ENCODE data around the gene ACTRT1.

ACTRT1 gene

GRCh38 chrX:128052303-128052702, at the start of gene ACTRT1:
Gene ACTRT1, minus strand, starts transcription at chrX:128052403. Its CDS starts 197 bp downstream, at chrX:128052206.
- ATAC-seq: no peak
- TF ChIP-seq ARNTL (CRISPR knock-in tag; IDR thresholded peaks at IDR 0.05; ENCODE audit: borderline replicate concordance, low read depth) (no peak), BACH2 (CRISPR knock-in tag; IDR thresholded peaks at IDR 0.05; ENCODE audit: borderline replicate concordance) (no peak), OSR1 (CRISPR knock-in tag; IDR thresholded peaks at IDR 0.05) (no peak), PATZ1 (CRISPR knock-in tag; IDR thresholded peaks at IDR 0.05; ENCODE audit: borderline replicate concordance) (no peak), GLIS3 (CRISPR knock-in tag; IDR thresholded peaks at IDR 0.05) (no peak), SNAI2 (CRISPR knock-in tag; IDR thresholded peaks at IDR 0.05) (no peak), ZNF8 (CRISPR knock-in tag; IDR thresholded peaks at IDR 0.05) (no peak)

- TF ChIP-seq ARNTL (CRISPR knock-in tag; IDR thresholded peaks at IDR 0.05; ENCODE audit: borderline replicate concordance, low read depth): no peak
- no peak for TF ChIP-seq TOX (CRISPR knock-in tag; IDR thresholded peaks at IDR 0.05; ENCODE audit: borderline replicate concordance)
- no peak for TF ChIP-seq PATZ1 (CRISPR knock-in tag; IDR thresholded peaks at IDR 0.05; ENCODE audit: borderline replicate concordance)
- TF ChIP-seq RARB (CRISPR knock-in tag; IDR thresholded peaks at IDR 0.05): no peak
- no peak for ATAC-seq
Measured at GRCh38 chrX:128078545-128078944, 26.3 kb upstream of the ACTRT1 start.

- no peak for TF ChIP-seq TOX (CRISPR knock-in tag; IDR thresholded peaks at IDR 0.05; ENCODE audit: borderline replicate concordance)
- TF ChIP-seq ZNF565 (CRISPR knock-in tag; conservative IDR thresholded peaks at IDR 0.05; ENCODE audit: low read depth): no peak
- no peak for ATAC-seq
Measured at GRCh38 chrX:128057421-128057820, 5.2 kb upstream of the ACTRT1 start.

- TF ChIP-seq ESRRG (CRISPR knock-in tag; IDR thresholded peaks at IDR 0.05): no peak
- no peak for TF ChIP-seq OSR1 (CRISPR knock-in tag; IDR thresholded peaks at IDR 0.05)
- no peak for TF ChIP-seq PPARA (CRISPR knock-in tag; IDR thresholded peaks at IDR 0.05; ENCODE audit: borderline replicate concordance)
- TF ChIP-seq ZNF8 (CRISPR knock-in tag; IDR thresholded peaks at IDR 0.05): no peak
- TF ChIP-seq TSHZ2 (CRISPR knock-in tag; IDR thresholded peaks at IDR 0.05): no peak
- no peak for TF ChIP-seq ZNF565 (CRISPR knock-in tag; conservative IDR thresholded peaks at IDR 0.05; ENCODE audit: low read depth)
- TF ChIP-seq CREB5 (CRISPR knock-in tag; IDR thresholded peaks at IDR 0.05; ENCODE audit: low read depth): no peak
- TF ChIP-seq ZC3H10 (CRISPR knock-in tag; IDR thresholded peaks at IDR 0.05): no peak
- TF ChIP-seq SNAI2 (CRISPR knock-in tag; IDR thresholded peaks at IDR 0.05): no peak
- TF ChIP-seq PATZ1 (CRISPR knock-in tag; IDR thresholded peaks at IDR 0.05; ENCODE audit: borderline replicate concordance): no peak
- no peak for TF ChIP-seq CSRNP3 (CRISPR knock-in tag; IDR thresholded peaks at IDR 0.05)
- no peak for TF ChIP-seq BACH2 (CRISPR knock-in tag; IDR thresholded peaks at IDR 0.05; ENCODE audit: borderline replicate concordance)
- no peak for TF ChIP-seq ZFP3 (CRISPR knock-in tag; IDR thresholded peaks at IDR 0.05)
- no peak for ATAC-seq
Measured at GRCh38 chrX:128051526-128051925, 677 bp downstream of the ACTRT1 start.

All from SK-N-SH treated with all-trans-retinoic acid at 6 μM for 48 hours (cell line).